H1 (cell line): ENCODE results near the gene AOPEP. TPM values are rescaled to one million over a fixed set of nuclear protein-coding genes. Genes with fewer than 3 reads are reported as not detected.

Experiments
- CTCF ChIA-PET: fragments of 300-600 bp; sonication (Branson Sonifier 250); formaldehyde crosslinking; loops from one replicate; lab custom pipeline; 2021; ENCODE audit not compliant: partially characterized antibody; lab: Charles Lee
- POLR2A ChIA-PET: fragments of 300-600 bp; sonication (Branson Sonifier 250); formaldehyde crosslinking; loops from one replicate; lab custom pipeline; 2021; ENCODE audit warnings: inconsistent platforms; ENCODE audit not compliant: partially characterized antibody; lab: Charles Lee
- DNase-seq, 2 experiments: peaks; one replicate each; pipeline versions ENCODE4 v3.0.0 to v3.0.0-alpha.2; 2010 to 2022; ENCODE audit warnings: low spot score in 2 of 2, low read depth in 1 of 2, mixed read lengths in 1 of 2
- FAIRE-seq: peaks from 2 replicates; lab custom pipeline; 2011; peaks lifted over from hg19 to GRCh38; lab: Jason Lieb, UNC
- H2AFZ ChIP-seq: 2 replicates; pipeline ENCODE4 v1.8.1; 2012; ENCODE audit warnings: low read length, inconsistent platforms
- H2AK5ac ChIP-seq: 2 replicates; pipeline ENCODE4 v1.6.1; 2013; ENCODE audit warnings: low read depth, low read length
- H2BK120ac ChIP-seq: replicated peaks from 2 replicates; pipeline ENCODE3; 2013; ENCODE audit warnings: low read depth, low read length, inconsistent platforms
- H2BK12ac ChIP-seq: 2 replicates; pipeline ENCODE4 v1.6.1; 2013; ENCODE audit warnings: low read depth, low read length
- H2BK15ac ChIP-seq: 2 replicates; pipeline ENCODE4 v1.6.1; 2013; ENCODE audit warnings: low read length
- H2BK20ac ChIP-seq: 2 replicates; pipeline ENCODE4 v1.6.1; 2013; ENCODE audit warnings: low read length
- H2BK5ac ChIP-seq: 2 replicates; pipeline ENCODE4 v1.6.1; 2013; ENCODE audit warnings: low read depth, low read length
- H3K14ac ChIP-seq: 2 replicates; pipeline ENCODE4 v1.6.1; 2013; ENCODE audit warnings: inconsistent platforms; ENCODE audit not compliant: insufficient read length
- H3K18ac ChIP-seq: 2 replicates; pipeline ENCODE4 v1.6.1; 2013; ENCODE audit warnings: low read length; ENCODE audit errors: extremely low read depth
- H3K23ac ChIP-seq: 2 replicates; pipeline ENCODE4 v1.6.1; 2013; ENCODE audit warnings: inconsistent platforms; ENCODE audit not compliant: insufficient read length
- H3K23me2 ChIP-seq: 2 replicates; pipeline ENCODE4 v1.6.1; 2013; ENCODE audit warnings: low read depth, low read length
- H3K27ac ChIP-seq: 2 replicates; pipeline ENCODE4 v1.6.1; 2011; ENCODE audit warnings: low read depth, low read length, inconsistent platforms
- H3K27me3 ChIP-seq, 4 experiments: replicated peaks in 1 of 4; 1 replicate in 1 of 4; 2 replicates in 3 of 4; pipeline versions ENCODE4 v1.6.1 to v1.8.1; 2011 to 2013; ENCODE audit warnings: low read length in 3 of 4, mild to moderate bottlenecking in 3 of 4, inconsistent platforms in 2 of 4, mixed read lengths in 2 of 4, moderate library complexity in 1 of 4; ENCODE audit not compliant: control insufficient read depth in 3 of 4, insufficient read depth in 3 of 4; ENCODE audit errors: extremely low read depth in 1 of 4
- H3K36me3 ChIP-seq, 4 experiments: 2 replicates each; pipeline versions ENCODE4 v1.6.1 to v1.8.1; 2011 to 2013; ENCODE audit warnings: mild to moderate bottlenecking in 4 of 4, low read length in 3 of 4, moderate library complexity in 2 of 4, control low read depth in 1 of 4, inconsistent platforms in 1 of 4; ENCODE audit not compliant: insufficient read depth in 4 of 4, control insufficient read depth in 2 of 4
- H3K4ac ChIP-seq: replicated peaks from 2 replicates; pipeline ENCODE3; 2013; ENCODE audit warnings: low read length, low read depth, mixed read lengths, inconsistent platforms; ENCODE audit not compliant: insufficient read length
- H3K4me1 ChIP-seq, 4 experiments: replicated peaks in 1 of 4; 1 replicate in 1 of 4; 2 replicates in 3 of 4; pipeline versions ENCODE4 v1.6.1 to v1.8.1; 2011 to 2013; ENCODE audit warnings: low read length in 3 of 4, inconsistent platforms in 2 of 4, mixed read lengths in 1 of 4; ENCODE audit not compliant: insufficient read depth in 4 of 4, control insufficient read depth in 3 of 4
- H3K4me2 ChIP-seq, 2 experiments: 2 replicates each; pipeline versions ENCODE4 v1.6.1 to v1.8.1; 2011 to 2013; ENCODE audit warnings: low read depth in 2 of 2, low read length in 2 of 2, control low read depth in 1 of 2, inconsistent platforms in 1 of 2, mild to moderate bottlenecking in 1 of 2; ENCODE audit not compliant: insufficient read depth in 1 of 2
- H3K4me3 ChIP-seq, 4 experiments: fragments of 200-600, 300-600 bp in 1 of 4; sonication (generic), shearing (Covaris generic), sonication (Bioruptor Twin) in 1 of 4; 2 replicates each; pipeline versions ENCODE4 v1.5.1 to v1.8.1; 2011 to 2016; ENCODE audit warnings: low read length in 4 of 4, low read depth in 3 of 4, control low read depth in 2 of 4, inconsistent platforms in 2 of 4, mild to moderate bottlenecking in 2 of 4, mixed read lengths in 1 of 4, moderate library complexity in 1 of 4; ENCODE audit not compliant: insufficient read depth in 2 of 4; ENCODE audit errors: extremely low read depth in 1 of 4
- H3K56ac ChIP-seq: replicated peaks from 2 replicates; pipeline ENCODE3; 2013; ENCODE audit warnings: low read depth, mild to moderate bottlenecking, mixed read lengths, low read length, inconsistent platforms; ENCODE audit not compliant: insufficient read length
- H3K79me1 ChIP-seq: 2 replicates; pipeline ENCODE4 v1.6.1; 2013; ENCODE audit warnings: low read depth, low read length, control low read depth
- H3K79me2 ChIP-seq, 2 experiments: 2 replicates each; pipeline versions ENCODE4 v1.6.1 to v1.8.1; 2012 to 2013; ENCODE audit warnings: low read length in 2 of 2, mild to moderate bottlenecking in 2 of 2, inconsistent platforms in 1 of 2; ENCODE audit not compliant: insufficient read depth in 2 of 2, control insufficient read depth in 1 of 2
- H3K9ac ChIP-seq, 4 experiments: replicated peaks in 1 of 4; 1 replicate in 1 of 4; 2 replicates in 3 of 4; pipeline versions ENCODE4 v1.6.1 to v1.8.1; 2011 to 2013; ENCODE audit warnings: low read depth in 3 of 4, low read length in 3 of 4, control low read depth in 2 of 4, mild to moderate bottlenecking in 2 of 4, moderate library complexity in 2 of 4, inconsistent platforms in 1 of 4; ENCODE audit errors: extremely low read depth in 1 of 4
- H3K9me3 ChIP-seq, 2 experiments: 2 replicates each; pipeline versions ENCODE4 v1.6.1 to v1.8.1; 2012 to 2013; ENCODE audit warnings: mild to moderate bottlenecking in 2 of 2, moderate library complexity in 2 of 2, control low read depth in 1 of 2, inconsistent platforms in 1 of 2, low read depth in 1 of 2, low read length in 1 of 2, mixed read lengths in 1 of 2; ENCODE audit not compliant: insufficient read depth in 2 of 2
- H4K20me1 ChIP-seq, 2 experiments: replicated peaks in 1 of 2; 2 replicates each; pipeline versions ENCODE3 to v1.8.1; 2011 to 2013; ENCODE audit warnings: inconsistent platforms in 2 of 2, low read length in 2 of 2, mild to moderate bottlenecking in 1 of 2; ENCODE audit not compliant: insufficient read depth in 2 of 2, control insufficient read depth in 1 of 2
- H4K5ac ChIP-seq: 2 replicates; pipeline ENCODE4 v1.6.1; 2013; ENCODE audit warnings: low read length, low read depth, mixed read lengths, inconsistent platforms; ENCODE audit not compliant: insufficient read length
- H4K8ac ChIP-seq: 2 replicates; pipeline ENCODE4 v1.8.0; 2013; ENCODE audit warnings: mild to moderate bottlenecking, moderate library complexity, low read length, inconsistent platforms; ENCODE audit not compliant: insufficient read depth; ENCODE audit errors: extremely low read depth
- H4K91ac ChIP-seq: replicated peaks from 2 replicates; pipeline ENCODE3; 2013; ENCODE audit warnings: low read length, mixed read lengths, inconsistent platforms; ENCODE audit not compliant: insufficient read length
- BACH1 ChIP-seq: IDR thresholded peaks from 2 replicates; pipeline ENCODE4 v1.6.1; 2012; ENCODE audit warnings: low read length, improper control_type of control experiment
- BCL11A ChIP-seq, 2 experiments: IDR thresholded peaks; one replicate each; pipeline ENCODE4 v1.6.1; 2011; ENCODE audit warnings: low read depth in 2 of 2, low read length in 2 of 2, mild to moderate bottlenecking in 2 of 2
- CHD2 ChIP-seq: IDR thresholded peaks from 2 replicates; pipeline ENCODE4 v1.6.1; 2012; ENCODE audit warnings: low read length, improper control_type of control experiment
- FOSL1 ChIP-seq: IDR thresholded peaks from 2 replicates; pipeline ENCODE4 v1.6.1; 2011; ENCODE audit warnings: mild to moderate bottlenecking, low read depth, low read length, moderate library complexity; ENCODE audit not compliant: insufficient read depth
- KDM1A ChIP-seq: fragments of 200-600, 300-600 bp; sonication (generic); IDR thresholded peaks from 2 replicates; pipeline ENCODE4 v1.7.1; 2016; ENCODE audit warnings: mild to moderate bottlenecking, low read length, borderline replicate concordance
- KDM4A ChIP-seq: IDR thresholded peaks from one replicate; pipeline ENCODE4 v1.7.1; 2012; ENCODE audit warnings: low read depth, mild to moderate bottlenecking, moderate library complexity, low read length, inconsistent platforms; ENCODE audit not compliant: severe bottlenecking
- SP2 ChIP-seq: IDR thresholded peaks from 2 replicates; pipeline ENCODE4 v1.6.1; 2012; ENCODE audit warnings: mild to moderate bottlenecking, low read length, inconsistent platforms
- SUZ12 ChIP-seq: fragments of 200-600 bp; sonication (generic); IDR thresholded peaks from 2 replicates; pipeline ENCODE4 v1.6.1; 2012; ENCODE audit warnings: mild to moderate bottlenecking, inconsistent platforms, low read length, moderate library complexity, mixed read lengths
- WGBS, 2 experiments: shearing (Covaris generic) in 1 of 2; methylation state at CpG; one replicate each; pipeline versions ENCODE4 v1.1.6 to v1.1.7; 2013 to 2015; ENCODE audit warnings: low lambda C conversion rate in 2 of 2, mixed read lengths in 2 of 2, inconsistent platforms in 1 of 2, low coverage in 1 of 2, missing lambda C conversion rate in 1 of 2; ENCODE audit not compliant: insufficient replicate concordance in 2 of 2, insufficient coverage in 1 of 2, insufficient read length in 1 of 2; ENCODE audit errors: extremely low coverage in 1 of 2, missing lambda C conversion rate in 1 of 2; 5-methylcytosine and 5-hydroxymethylcytosine counted together
- polyA plus RNA-seq, 7 experiments: library from polyadenylated mRNA; depleted of rRNA in 3 of 7; stranded (reverse) in 5 of 7; unstranded in 2 of 7; fragments of >200 nt in 5 of 7; fragments of 200-250 nt in 2 of 7; gene quantifications; 1 replicate in 5 of 7; 2 replicates in 1 of 7; 4 replicates in 1 of 7; pipeline versions ENCODE4 v1.2.1 to v1.2.3, GENCODE V29; 2011 to 2013; ENCODE audit warnings: missing spikeins in 2 of 7, mixed read lengths in 2 of 7
- total RNA-seq: library from RNA; stranded (reverse); fragmentation: NEBNext Ultra II Directional; extraction: Animal tissue kit (Norgen Biotek cat#: 25700); gene quantifications from 2 replicates; pipeline ENCODE4 v1.2.1, GENCODE V29; 2021
- TF ChIP-seq, protein P1 (sequence below), 3 experiments: IDR thresholded peaks; 1 replicate in 2 of 3; 2 replicates in 1 of 3; pipeline versions ENCODE4 v1.5.1 to v1.6.1; 2011; ENCODE audit warnings: low read length in 3 of 3, mild to moderate bottlenecking in 3 of 3, inconsistent platforms in 2 of 3, low read depth in 1 of 3, moderate library complexity in 1 of 3; ENCODE audit not compliant: insufficient read depth in 1 of 3; ENCODE audit errors: control extremely low read depth in 1 of 3

Gene AOPEP
- total and polyA plus RNA-seq, 2 of the 8 experiments (the other 6 are each of a cell fraction or from before 2014, with no cell fraction given) = 6.1 to 14.3 TPM

DNA sequence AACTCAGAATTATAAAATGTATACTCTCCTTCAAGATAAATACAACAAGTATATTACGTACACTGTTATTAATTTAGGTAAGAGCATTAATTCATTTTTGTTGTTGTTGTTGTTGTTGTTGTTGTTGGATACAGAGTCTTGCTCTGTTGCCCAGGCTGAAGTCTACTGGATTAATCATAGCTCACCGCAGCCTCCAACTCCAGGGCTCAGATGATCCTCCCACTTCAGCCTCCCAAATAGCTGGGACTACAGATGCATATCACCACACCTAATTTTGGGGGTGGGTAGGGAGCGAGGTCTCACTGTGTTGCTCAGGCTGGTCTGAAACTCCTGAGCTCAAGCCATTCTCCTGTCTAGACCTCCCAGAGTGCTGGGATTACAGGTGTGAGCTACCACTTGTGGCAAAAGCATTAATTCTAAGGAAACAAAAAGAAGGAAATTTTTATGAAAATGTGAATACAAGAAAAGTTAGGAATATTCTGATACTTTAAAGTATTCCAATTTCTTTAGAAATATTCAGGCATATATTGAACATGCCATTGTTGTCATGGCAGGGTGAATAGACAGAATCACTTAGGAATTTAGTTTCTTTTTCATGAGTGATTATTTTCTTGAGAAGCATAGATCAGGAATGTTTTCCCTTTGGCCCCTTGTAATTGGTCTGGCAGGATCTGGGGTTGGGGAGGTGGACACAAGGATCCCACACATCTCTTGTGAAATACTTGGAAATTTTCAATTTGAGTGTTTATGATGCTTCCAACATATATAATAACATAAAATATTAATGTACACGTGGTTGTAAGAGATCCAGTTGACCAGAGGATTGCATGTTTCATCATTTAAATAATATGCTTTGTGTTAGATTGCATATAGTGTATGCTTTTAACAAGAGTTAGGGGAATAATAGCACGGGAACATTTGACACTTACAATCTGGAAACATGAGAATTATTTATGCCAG, 327.4 kb downstream of the AOPEP start:
- H4K5ac ChIP-seq = no peak overlapping the region
- DNase-seq = no peak
- no peaks in the 10 kb centered on the region for H3K9me3 ChIP-seq
- no peak overlapping the region for H2BK15ac ChIP-seq
- H2BK5ac ChIP-seq = no peak overlapping the region
- no peak overlapping the region for H3K9ac ChIP-seq
- no peak overlapping the region for H3K4ac ChIP-seq
- no peaks in the 10 kb centered on the region for H3K79me1 ChIP-seq
- peaks cover 3 to 7% (median 5%) of the 10 kb centered on the region in 4 experiments; a peak in 4 of 7 replicates for H3K4me1 ChIP-seq
- H3K56ac ChIP-seq = no peak overlapping the region
- ChIA-PET POLR2A (no interaction called here), CTCF (interaction anchor here (0.7 to 1.0 kb wide), 5 partner anchors 9 to 139 kb away, joined by 3 to 4 read pairs (median 3); no protein-coding TSS in a partner anchor)
- H3K27ac ChIP-seq = no peak overlapping the region
- no peak overlapping the region for H2BK120ac ChIP-seq
- H2BK12ac ChIP-seq = no peak overlapping the region
- no peak for FAIRE-seq
- no peak overlapping the region for H3K4me2 ChIP-seq
- no peak overlapping the region for H2BK20ac ChIP-seq
- H3K23me2 ChIP-seq = no peaks in the 10 kb centered on the region; the same call in 1 of the 2 replicates
- no peak overlapping the region for H2AK5ac ChIP-seq
- H3K36me3 ChIP-seq = no peaks in the 10 kb centered on the region
- TF ChIP-seq BCL11A (IDR thresholded peaks at IDR 0.05; ENCODE audit: low read depth in 2 of 2, low read length in 2 of 2) (no peak), SUZ12 (no peak), BACH1 (no peak), KDM4A (no peak), FOSL1 (no peak), KDM1A (no peak), SP2 (no peak), CHD2 (no peak)
- TF ChIP-seq, protein P1, sequence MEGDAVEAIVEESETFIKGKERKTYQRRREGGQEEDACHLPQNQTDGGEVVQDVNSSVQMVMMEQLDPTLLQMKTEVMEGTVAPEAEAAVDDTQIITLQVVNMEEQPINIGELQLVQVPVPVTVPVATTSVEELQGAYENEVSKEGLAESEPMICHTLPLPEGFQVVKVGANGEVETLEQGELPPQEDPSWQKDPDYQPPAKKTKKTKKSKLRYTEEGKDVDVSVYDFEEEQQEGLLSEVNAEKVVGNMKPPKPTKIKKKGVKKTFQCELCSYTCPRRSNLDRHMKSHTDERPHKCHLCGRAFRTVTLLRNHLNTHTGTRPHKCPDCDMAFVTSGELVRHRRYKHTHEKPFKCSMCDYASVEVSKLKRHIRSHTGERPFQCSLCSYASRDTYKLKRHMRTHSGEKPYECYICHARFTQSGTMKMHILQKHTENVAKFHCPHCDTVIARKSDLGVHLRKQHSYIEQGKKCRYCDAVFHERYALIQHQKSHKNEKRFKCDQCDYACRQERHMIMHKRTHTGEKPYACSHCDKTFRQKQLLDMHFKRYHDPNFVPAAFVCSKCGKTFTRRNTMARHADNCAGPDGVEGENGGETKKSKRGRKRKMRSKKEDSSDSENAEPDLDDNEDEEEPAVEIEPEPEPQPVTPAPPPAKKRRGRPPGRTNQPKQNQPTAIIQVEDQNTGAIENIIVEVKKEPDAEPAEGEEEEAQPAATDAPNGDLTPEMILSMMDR (IDR thresholded peaks at IDR 0.05; ENCODE audit: control extremely low read depth in 1 of 3, insufficient read depth in 1 of 3, low read depth in 1 of 3, low read length in 3 of 3) = no peak
- H3K18ac ChIP-seq = no peak overlapping the region
- H4K91ac ChIP-seq = no peak overlapping the region
- H3K4me3 ChIP-seq = no peak overlapping the region
- no peak overlapping the region for H2AFZ ChIP-seq
- H3K14ac ChIP-seq = no peak overlapping the region
- no peaks in the 10 kb centered on the region for H3K79me2 ChIP-seq
- 95% methylated on average over 5 of the region's 5 CpGs; no CpG with 5 or more reads in 1 of the 2 experiments for WGBS, 2 experiments
- H4K20me1 ChIP-seq = peaks cover 0 to 2% of the 10 kb centered on the region in 2 experiments
- no peak overlapping the region for H4K8ac ChIP-seq
- H3K27me3 ChIP-seq = peaks cover 0 to 4% (median under 1%) of the 10 kb centered on the region in 4 experiments; a peak in 4 of 7 replicates
- H3K23ac ChIP-seq = no peak overlapping the region
